GM19099 (cell line): Measurements from ENCODE around the gene FTO.

Experiments used
- POLR2A ChIP-seq: IDR thresholded peaks from 3 replicates; pipeline ENCODE4 v1.6.1; 2011; ENCODE audit warnings: low read depth; ENCODE audit not compliant: insufficient read length; ENCODE audit errors: extremely low read depth

FTO gene

GRCh38 chr16:53840456-53840855 lies 136.5 kb downstream of the FTO start:
- TF ChIP-seq POLR2A = no peak

DNA sequence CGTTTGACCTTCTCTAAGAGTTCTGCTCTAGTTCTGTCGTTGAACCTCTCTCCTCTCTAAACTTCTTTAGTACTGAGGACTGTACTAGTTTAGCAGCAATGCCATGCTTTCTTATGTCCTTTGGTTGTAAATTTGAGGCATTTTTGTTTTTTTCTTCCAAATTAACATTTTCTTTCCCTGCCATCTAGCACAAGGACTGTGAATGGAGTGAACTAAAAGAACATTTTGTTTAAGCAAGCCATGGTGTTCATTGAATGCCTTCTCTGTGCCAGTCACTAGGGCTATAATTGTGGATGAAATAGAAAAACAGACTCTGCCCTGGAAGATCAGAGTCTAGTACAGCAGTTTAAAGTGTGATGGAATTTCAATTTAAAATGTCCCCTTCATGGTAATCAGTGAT lies 137.9 kb downstream of the FTO start:
- TF ChIP-seq POLR2A = no peak

DNA sequence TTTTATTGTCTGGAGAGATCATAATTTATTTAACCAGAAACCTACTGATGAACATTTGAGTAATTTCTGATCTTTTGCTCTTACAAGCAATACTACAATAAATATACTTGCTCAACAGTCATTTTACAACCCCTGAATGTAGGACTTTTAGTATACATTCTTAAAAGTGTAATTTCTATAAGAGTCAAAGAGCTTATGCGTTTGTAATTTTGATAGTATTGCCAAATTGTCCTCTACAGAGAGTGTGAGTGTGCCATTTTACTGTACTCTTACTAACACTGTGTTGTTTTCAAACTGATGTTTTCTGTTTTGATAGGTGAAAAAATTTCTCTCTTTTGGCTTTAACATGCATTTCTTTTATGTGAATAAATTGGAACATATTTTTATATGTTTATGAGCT lies 139.1 kb downstream of the FTO start:
- TF ChIP-seq POLR2A = no peak

DNA sequence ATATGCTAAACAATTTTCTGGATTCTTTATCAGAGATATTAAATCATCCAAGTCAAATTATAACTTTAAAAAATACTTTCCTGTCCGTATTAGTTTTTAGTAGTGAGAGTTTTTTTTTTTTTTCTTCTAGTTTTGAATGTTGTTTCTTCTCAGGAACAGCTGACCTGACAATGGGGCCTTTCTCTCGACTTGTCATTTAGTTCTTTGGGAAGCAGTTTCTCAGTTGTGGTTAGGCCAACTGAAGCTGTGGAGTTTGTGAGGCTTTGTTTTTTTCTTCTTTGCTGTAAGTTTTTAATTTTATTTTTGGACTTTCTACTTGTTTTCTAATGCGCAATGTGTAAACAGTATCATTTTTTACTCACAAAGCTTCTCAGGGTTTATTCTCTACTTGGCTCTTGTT lies 140.8 kb downstream of the FTO start:
- no peak for TF ChIP-seq POLR2A

DNA sequence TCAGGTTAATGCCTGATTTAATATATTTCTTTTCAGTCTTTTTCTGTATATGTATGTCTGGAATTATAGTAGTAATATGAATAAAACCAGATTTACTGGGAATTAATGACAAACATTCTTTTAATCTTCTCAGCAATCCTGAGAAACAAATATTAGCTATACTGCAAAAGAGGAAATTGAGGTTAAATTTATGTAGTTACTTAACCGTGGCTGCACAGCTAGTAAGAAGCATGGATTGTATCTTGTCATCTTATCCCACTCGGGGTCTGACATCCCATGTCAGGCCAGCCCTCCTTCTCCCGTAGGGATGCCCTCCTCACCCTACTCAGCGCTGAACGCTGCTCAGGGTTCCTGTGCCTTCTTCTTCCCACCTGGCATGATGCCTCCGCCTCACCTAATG lies 143.0 kb downstream of the FTO start:
- TF ChIP-seq POLR2A = no peak

- TF ChIP-seq POLR2A = no peak
Observed at GRCh38 chr16:53848277-53848942, 144.5 kb downstream of the FTO start.

GRCh38 chr16:53848950-53849349 lies 145.0 kb downstream of the FTO start:
- no peak for TF ChIP-seq POLR2A

DNA sequence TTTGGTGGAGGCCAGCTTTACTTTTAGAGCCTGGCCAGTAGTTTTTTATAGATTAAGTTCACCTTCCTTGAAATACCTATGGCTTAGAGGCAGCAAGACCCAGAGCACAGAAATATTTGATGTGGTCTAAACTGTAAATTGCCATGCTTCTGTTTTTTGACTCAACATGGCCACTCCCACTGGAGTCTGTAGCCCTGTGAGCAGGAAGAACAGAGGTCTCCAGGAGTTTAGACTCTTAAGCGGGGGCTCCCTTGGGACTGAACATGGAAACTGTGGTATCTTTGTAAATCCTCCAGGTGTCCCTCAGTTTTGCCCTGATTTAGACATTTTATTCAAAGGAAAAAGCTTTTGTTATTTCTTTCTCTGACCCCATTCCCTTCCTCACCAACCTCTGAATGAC lies 145.6 kb downstream of the FTO start:
- TF ChIP-seq POLR2A = no peak

DNA sequence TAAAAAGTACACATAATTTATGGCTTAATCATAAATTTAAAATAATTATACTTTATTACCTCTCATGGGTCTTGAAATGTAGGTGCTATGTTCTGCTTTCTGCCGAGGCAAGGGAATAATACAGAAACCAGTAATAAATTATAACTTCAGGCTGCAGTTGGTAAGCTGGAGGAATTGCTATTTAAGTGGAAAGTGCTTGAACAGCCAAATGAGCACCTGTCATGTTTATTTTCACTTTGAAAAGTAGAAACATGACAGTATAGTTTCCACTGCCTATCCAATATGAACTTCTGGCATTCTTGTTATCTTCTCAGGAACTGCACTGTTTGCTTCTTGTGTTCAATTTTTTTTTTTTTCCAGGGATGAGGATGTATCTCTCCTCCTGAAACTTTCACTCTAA lies 146.0 kb downstream of the FTO start:
- no peak for TF ChIP-seq POLR2A

- no peak for TF ChIP-seq POLR2A
Observed at GRCh38 chr16:53852678-53853077, 148.7 kb downstream of the FTO start.

DNA sequence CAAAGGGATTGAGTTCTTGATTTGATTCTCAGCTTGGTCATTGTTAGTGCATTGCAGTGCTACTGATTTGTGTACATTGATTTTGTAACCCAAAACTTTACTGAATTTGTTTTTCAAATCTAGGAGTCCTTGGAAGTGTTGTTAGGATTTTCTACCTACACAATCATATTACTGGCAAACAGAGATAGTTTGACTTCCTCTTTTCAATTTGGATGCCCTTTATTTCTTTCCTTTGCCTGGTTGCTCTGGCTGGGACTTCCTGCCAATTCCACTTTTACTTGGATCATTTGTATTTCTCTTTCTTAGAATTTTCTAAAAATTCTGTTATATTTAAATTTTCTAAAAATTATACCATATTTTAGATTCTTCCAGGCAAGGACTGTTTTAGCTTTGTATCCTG lies 151.1 kb downstream of the FTO start:
- no peak for TF ChIP-seq POLR2A

DNA sequence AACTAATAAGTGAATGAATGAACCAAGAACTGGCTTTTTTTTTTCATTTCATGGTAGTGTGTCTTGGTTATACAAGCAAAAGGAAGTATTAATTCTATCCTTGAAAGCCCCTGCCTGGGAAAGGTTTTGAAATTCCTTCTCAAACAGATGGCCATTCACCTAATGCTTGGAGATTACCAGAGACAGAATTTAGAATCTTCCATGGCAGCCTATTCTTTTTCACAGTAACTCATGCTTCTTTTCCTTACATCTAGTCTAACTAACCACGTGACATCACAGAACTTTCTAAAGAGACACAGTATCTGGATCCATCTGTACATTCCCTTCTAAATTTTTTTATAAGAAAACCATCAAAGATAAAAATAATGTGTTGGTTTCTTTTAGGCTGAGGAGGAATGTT lies 151.6 kb downstream of the FTO start:
- no peak for TF ChIP-seq POLR2A

- TF ChIP-seq POLR2A = no peak
Observed at GRCh38 chr16:53859995-53860540, 156.1 kb downstream of the FTO start.

DNA sequence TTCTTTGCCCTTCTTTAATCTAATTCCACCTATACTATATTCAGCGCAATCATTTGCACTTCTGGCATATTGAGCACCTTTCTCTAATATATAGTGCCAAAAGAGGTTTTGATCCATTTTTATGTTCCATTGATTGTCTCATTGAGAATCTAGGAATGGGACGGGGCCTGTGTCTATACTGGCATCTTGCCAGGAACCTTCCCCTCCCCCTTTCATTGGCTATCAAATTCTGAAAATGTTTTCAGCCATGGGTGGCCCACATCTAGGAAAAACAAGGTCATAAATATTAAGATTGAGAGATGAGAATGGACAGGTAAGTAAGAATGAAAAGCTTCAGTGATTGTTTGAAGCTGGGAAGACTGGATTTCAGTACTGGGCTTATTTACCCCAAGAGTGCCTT lies 159.9 kb downstream of the FTO start:
- no peak for TF ChIP-seq POLR2A

GRCh38 chr16:53864819-53865493 lies 161.0 kb downstream of the FTO start:
- TF ChIP-seq POLR2A = no peak

- no peak for TF ChIP-seq POLR2A
Observed at GRCh38 chr16:53865494-53865863, 161.5 kb downstream of the FTO start.
